Posterior cingulate gyrus (tissue), 11 donors: Measurements from ENCODE around the gene LRRC8A.

Experiments used
- DNase-seq, 10 donors: peaks; one replicate each; pipeline versions ENCODE4 v3.0.0 to v3.0.0-alpha.2; 2020 to 2021; ENCODE audit warnings: mixed read lengths in 3 of 10
- intact Hi-C: fragments of 100-400 bp; cut with DNase I; formaldehyde crosslinking; loops from one replicate; pipeline ENCODE4 v1.15.1; 2023

Gene LRRC8A

DNA sequence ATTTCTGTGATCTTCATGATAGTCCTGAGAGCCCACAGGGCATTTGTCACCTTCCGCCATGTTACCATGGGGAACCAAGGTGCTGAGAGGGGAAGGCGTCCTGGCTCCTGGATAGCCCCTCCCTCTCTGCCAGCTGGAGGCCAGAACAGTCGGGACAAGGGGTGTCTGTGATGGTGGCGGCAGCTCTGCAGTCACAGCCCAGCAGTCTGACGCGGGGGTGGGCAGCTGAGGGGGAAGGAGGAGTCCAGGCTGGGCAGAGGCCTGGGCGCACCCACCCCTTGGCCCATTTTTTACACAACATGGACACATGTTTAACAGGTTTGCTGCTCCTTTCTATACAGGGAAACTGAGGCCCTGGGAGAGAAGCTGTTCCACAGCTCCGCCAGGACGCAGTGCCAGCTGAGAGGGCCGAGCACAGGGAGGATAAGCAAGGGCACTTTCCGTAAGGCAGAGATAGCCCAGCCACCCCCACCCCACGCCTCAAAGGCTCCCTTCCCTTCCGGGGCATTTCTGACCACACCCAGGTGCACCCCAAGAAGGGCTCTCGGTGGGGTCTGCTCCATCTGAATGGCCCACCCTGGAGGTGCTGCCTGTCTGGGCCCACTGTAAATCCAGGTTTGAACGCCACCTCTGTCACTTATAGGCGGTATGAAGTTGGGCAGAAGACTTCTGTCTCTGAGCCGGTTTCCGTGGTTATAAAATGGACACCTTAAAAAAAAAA, 17.1 kb downstream of the LRRC8A start:
- DNase-seq, result peak in 3 of 10 donors; percentile 35 to 86 (median 46)
- intact Hi-C loops, result no loop called here

DNA sequence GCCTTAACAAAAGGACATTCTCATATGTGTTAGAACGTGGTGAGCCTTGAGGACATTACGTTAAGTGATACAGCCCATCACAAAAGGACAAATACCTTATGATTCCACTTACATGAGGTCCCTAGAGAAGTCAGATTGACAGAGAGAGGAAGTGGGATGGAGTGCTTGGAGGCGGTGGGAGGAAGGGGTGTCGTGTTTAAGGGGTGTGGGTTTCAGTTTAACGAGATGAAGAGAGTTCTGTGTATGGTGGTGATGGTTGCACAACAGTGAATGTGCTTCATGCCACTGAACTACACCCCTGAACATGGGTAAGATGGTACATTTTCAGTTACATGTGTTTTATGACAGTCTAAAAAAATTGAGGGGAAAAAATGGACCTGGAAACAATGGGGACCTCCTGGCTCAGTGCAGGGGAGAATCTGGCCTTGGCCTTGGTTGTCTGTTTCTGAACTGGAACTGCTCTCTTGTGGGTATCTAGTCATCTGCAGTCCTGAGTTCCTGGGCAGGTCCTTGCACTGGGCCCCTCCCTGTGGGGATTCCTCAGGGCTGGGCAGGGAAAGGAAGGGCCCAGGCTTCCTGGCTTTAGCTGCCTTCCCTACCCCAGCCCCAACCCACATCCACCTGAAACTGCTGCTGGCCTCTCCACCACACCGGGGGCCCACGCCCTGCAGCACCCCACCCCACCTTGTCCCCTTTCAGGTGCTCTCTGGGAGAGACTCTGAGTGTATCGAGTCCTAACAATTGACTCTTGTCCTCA, 17.8 kb downstream of the LRRC8A start:
- intact Hi-C loops, result no loop called here
- no peak for DNase-seq

DNA sequence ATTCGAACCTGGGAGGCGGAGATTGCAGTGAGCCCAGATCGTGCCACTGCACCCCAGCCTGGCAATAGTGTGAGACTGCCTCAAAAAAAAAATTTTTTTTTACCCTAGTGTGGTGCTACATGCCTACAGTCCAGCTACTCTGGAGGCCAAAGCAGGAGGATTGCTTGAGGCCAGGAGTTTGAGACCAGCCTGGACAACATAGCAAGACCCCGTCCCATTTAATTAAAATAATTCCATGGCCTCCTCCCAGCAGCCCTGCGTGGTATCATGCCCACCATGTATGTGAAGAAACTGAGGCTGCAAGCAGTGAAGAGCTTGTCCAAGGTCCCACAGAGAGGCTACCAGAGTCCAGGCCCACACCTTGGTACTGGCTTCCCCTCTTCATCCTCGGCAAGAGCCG, 19.4 kb downstream of the LRRC8A start:
- DNase-seq, result no peak
- intact Hi-C loops, result no loop called here

DNA sequence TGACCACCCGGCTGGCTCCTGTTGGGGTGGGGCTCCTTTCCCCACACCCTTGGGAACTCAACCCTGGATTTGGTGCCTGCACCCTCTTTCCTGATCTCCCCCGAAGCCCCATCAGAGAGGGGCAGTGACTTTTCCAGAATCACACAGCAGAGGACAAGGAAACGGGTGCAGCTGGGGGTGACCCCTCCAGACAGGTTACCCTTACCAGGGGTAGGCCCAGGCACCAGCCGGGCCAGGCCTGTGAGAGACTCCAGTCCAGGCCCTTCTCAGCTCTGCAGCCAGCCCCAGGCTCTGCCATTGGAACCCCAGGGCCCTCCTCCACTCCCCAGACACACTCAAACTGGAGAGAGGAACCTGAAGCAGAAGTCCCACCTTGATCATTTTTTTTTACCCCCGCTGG, 19.9 kb downstream of the LRRC8A start:
- no peak for DNase-seq
- intact Hi-C loops, result no loop called here

DNA sequence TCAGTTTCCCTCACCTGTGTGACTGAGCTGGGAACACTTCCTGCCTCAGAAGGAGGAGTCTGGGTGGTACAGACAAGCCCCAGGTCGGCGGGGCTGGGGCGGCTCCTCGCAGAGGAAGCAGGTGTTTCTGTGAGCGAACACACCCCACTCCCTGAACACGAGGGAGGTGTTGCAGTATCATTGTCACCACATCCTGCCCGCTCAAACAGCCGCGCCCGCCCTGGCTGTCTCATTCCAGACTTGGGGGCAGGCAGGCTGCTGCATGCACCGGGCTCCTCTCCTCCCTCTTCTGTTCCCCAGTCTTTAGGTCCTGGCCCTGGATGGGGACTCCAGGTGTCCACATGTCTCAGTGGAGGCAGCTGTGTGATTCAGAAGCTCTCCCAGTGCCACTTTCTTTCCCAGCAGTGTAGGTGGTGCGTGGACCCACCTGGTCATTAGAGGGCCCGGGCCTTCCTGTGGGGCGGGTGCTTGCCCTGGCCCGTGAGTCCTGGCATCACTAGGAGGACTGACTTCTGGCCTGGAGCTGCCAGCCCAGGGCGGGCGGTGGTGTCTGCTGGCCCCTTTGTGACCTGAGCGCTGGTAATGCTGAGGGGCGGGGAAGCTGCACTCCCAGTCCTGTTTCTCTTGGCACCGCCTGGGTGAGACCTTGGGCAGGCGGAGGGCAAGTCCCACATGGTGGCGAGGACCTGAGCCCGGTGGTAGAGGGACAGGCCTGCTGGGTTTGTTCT, 20.6 kb downstream of the LRRC8A start:
- intact Hi-C loops, result no loop called here
- peak in 2 of 10 donors; percentile 32 to 82 for DNase-seq

DNA sequence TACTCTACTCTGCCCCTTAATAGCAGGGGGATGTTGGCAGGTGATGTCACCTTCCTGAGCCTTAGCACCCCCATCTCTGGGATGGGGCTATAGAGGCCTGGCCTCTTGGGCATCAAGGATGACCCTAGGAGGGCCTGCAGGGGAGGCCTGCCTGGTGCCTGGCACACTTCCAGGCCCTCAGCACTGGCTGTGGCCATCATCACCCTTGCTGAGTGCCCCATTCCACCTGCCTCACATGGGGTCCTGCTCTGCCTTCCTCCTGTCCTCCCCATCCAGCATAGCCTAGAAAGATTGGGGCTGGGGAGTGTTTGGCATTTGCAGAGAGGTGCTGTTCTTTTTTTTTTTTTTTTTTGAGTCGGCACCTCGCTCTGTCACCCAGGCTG, 21.1 kb downstream of the LRRC8A start:
- DNase-seq, result no peak
- intact Hi-C loops, result no loop called here

DNA sequence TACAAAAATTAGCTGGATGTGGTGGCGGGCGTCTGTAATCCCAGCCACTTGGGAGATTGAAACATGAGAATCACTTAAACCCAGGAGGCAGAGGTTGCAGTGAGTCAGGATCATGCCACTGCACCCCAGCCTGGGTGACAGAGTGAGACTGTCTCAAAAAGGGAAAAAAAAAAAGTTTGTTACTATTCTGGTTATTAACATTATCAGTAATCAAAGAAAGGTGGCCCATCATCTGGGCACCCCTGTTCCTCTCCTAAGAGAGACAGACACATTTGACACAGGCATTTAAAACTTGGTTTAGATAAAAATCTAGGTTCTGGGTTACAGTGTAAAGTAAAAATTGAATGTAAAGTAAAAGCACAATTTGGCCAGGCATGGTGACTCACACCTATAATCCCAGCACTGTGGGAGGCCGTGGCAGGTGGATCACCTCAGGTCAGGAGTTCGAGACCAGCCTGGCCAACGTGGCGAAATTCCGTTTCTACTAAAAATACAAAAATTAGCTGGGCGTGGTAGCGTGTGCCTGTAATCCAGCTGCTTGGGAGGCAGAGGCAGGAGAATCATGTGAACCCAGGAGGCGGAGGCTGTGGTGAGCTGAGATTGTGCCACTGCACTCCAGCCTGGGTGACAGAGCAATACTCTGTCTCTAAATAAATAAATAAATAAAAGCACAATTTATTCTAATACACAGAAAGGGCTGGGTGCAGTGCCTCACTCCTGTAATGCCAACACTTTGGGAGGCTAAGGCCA, 22.1 kb downstream of the LRRC8A start:
- no peak for DNase-seq
- intact Hi-C loops, result no loop called here

DNA sequence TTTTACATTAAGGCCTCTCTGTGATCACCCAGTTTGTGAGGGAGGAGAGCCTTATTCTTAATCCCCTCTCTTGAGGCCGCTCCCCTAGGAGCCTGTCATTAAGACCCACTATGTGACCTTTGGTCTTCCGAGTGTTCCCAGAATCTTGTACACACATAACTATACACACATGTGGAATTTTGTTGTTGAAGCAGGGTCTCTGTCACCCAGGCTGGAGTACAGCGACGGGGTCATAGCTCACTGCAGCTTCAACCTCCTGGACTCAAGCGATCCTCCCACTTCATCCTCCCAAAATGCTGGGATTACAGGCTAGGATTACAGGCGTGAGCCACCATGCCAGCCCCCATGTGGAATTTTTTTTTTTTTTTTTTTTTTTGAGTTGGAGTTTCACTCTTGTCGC, 24.0 kb downstream of the LRRC8A start:
- intact Hi-C loops, result no loop called here

DNA sequence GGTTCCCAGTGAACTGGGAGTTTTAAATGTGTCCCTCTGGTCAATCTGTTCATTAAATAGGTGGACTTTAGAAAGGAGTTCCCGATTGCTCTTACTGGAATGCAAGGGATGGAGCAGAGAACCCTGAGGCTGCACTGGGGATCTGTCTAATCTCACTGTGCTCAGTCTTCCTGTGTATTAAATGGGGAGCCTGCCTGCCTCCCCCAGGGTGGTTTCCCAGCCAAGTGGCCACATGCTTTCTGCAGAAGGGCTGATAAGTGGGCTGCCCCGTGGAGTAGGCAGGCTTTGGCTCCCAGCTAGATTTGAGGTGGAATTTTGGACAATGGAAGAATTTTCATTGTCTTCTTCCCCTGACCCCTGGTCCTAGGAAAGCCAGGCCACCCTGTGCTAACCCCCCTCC, 24.8 kb downstream of the LRRC8A start:
- intact Hi-C loops, result no loop called here
- no peak for DNase-seq

More for the DNA sequence above, 24.0 kb downstream of the LRRC8A start:
- DNase-seq, result no peak

DNA sequence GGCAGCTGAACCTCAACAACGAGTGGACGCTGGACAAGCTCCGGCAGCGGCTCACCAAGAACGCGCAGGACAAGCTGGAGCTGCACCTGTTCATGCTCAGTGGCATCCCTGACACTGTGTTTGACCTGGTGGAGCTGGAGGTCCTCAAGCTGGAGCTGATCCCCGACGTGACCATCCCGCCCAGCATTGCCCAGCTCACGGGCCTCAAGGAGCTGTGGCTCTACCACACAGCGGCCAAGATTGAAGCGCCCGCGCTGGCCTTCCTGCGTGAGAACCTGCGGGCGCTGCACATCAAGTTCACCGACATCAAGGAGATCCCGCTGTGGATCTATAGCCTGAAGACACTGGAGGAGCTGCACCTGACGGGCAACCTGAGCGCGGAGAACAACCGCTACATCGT, 26.4 kb downstream of the LRRC8A start:
- DNase-seq, result no peak
- intact Hi-C loops, result no loop called here

DNA sequence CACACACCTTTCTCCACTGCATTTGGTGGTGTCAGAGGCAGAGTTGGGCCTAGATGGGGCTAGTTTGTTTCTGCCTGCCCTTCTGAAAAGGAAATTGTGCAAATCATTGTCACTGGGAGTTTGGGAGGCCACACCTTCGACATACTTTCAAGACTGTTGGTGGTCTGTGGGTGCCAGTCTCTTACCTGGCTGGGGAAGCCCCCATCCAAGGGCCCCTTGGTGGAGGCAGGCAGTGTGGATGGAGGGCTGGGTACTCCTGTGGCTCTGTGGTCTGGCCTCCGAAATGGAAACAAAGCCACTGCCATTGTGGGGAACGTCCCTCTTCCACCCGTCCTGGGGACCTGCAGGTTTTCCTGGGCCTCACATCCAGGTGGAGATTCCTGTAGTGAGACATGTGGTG, 27.9 kb downstream of the LRRC8A start:
- intact Hi-C loops, result no loop called here
- no peak for DNase-seq

DNA sequence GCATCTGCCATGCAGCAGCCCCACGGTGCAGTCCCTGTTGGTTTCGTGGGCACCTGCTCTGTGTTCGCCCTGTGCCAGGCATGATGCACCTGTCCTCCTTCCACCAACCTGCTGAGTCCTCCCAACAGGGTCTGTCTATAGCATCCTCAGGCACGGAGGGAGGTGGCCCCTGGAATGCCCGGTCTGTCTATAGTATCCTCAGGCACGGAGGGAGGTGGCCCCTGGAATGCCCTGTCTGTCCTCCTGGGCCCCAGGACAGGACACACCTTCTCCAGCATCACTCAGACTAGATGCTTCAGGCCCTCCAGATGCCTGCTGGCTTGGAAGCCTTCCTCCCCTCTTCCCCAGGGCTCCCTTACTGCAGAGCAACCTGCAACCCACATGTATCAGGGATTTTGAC, 29.0 kb downstream of the LRRC8A start:
- DNase-seq, result no peak
- intact Hi-C loops, result no loop called here

DNA sequence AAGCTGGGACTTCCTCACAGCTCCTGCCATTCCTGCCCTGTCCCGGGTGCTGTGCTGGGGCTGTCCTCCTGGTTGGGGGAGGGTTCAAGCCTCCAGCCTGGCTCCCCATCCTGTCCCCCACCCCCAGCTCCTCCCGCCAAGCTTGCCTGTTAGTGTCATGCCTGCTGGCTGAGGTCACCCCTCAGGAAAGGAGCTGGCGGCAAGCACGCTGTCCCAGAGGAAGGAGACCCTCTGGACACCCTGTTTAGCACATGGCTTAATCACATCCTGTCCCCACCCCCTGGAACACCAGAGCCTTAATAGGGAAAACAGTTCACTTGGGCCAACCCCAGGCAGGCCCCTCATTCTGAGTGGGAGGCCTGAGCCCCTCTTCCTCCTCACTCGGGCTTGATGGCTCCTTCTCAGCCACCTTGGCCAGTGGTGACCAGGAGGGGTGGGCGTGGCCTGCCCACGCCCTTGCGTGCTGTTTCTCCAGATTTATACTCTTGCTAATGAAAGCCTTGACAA, 29.6 kb downstream of the LRRC8A start:
- intact Hi-C loops, result no loop called here
- DNase-seq, result no peak

DNA sequence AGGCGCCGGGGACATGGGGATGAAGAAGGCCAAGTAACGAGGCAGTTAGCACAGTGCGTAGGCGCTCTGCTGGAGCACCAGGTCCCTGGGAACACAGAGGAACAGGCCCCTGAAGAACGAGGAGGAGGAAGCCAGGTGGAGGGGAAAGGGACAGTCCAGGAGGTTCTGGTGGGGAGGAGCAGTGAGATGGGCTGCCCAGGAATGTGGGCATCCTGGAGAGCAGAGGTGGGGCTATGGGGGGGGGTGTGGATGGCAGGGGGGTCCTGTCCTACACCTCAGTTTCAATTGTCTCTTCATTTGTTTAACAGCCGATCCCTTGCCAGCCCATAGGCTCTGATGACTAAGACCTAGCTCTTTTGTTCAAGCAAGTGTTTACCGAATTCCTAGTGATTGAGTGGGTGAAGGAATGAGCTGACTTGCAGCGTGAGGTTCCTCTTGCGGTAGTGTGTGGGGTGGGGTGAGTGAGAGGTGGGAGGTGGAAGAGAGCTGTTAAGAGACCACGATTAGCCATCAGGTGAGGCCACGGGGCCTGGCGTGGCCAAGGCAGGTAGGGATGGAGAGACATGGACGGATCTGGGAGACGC, 30.4 kb downstream of the LRRC8A start:
- intact Hi-C loops, result no loop called here
- DNase-seq, result no peak

DNA sequence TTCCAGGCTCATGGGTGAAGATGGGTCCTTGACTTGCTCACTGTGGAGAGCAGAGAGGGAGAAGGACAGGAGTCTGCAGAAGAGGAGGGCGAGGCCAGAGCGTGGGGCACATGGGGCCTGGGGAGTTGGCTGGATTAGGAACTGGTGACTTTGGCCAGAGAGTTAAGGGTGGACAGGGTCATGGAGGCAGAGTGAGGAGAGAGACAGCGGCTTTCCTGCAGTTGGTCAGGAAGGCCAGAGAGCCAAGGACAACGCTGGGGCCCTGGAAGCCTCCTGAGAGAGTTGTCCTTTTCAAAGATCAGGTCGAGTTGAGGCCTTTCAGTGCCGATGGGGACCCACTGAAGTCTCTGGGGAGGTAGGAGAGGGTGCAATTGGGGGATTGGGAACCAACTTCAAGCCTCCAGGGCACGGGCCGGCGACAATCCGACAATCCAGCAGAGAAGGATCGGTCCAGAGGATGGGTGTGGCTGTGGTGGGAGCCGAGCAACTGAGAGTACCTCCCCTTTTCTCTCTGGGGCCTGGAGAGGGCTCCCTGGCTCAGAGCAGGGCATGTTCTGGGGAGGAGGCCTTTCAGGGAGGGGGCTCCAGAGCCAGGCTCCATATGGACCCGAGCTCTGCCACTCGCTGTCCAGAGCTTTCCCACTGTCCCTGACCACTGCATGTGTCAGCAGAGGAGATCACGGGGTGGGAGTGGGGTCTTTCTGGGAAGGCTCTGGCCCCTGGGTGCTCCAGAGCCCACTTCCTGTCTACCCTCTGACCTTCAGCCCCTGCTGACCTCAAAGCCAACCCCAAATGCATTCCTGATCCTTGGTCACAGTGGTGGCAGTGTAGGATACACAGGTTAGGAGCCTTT, 31.3 kb downstream of the LRRC8A start:
- intact Hi-C loops, result no loop called here
- DNase-seq, result no peak

DNA sequence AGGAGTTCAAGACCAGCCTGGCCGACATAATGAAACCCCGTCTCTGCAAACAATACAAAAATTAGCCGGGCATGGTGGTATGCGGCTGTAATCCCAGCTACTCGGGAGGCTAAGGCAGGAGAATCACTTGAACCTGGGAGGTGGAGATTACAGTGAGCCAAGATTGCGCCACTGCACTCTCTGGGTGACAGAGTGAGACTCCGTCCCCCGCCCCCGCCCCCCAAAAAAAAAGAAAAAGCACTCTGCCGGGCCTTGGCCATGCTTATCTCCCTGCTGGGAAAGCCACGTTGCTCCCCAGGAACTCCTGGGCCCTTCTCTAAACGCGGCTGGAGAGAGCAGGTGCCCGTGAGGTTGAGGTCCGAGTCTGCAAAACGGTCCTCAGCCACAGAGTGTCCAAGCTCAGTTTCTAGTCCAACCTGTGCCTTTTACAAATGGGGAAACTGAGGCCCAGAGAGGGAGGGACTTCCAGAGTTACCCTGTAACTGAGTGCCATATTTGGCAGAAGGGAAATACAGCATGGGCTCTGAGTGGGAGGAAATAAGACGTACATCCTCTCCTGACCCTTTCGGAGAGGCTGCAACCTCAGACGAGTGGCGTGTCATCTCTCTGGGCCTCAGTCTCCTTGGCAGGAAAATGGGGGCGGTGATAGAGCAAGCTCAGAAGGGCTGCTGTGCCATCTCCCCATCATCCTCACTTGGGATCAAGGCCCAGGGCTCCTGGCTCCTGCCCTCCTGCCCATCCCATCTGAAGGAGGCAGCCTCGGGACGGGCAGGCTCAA, 32.3 kb downstream of the LRRC8A start:
- intact Hi-C loops, result no loop called here
- no peak for DNase-seq

DNA sequence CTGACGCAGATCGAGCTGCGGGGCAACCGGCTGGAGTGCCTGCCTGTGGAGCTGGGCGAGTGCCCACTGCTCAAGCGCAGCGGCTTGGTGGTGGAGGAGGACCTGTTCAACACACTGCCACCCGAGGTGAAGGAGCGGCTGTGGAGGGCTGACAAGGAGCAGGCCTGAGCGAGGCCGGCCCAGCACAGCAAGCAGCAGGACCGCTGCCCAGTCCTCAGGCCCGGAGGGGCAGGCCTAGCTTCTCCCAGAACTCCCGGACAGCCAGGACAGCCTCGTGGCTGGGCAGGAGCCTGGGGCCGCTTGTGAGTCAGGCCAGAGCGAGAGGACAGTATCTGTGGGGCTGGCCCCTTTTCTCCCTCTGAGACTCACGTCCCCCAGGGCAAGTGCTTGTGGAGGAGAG, 34.3 kb downstream of the LRRC8A start:
- intact Hi-C loops, result no loop called here
- DNase-seq, result peak in 2 of 10 donors; percentile 71 to 81

DNA sequence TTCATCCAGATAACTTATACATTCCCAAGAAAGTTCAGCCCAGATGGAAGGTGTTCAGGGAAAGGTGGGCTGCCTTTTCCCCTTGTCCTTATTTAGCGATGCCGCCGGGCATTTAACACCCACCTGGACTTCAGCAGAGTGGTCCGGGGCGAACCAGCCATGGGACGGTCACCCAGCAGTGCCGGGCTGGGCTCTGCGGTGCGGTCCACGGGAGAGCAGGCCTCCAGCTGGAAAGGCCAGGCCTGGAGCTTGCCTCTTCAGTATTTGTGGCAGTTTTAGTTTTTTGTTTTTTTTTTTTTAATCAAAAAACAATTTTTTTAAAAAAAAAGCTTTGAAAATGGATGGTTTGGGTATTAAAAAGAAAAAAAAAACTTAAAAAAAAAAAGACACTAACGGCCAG, 34.8 kb downstream of the LRRC8A start:
- intact Hi-C loops, result no loop called here
- DNase-seq, result peak in 1 of 10 donors; percentile 35
